Activated CD4-positive, alpha-beta T cell treated with anti-CD3 and anti-CD28 coated beads for 1 hour (primary cell): ENCODE data around the gene NRAP.

Source experiments
- DNase-seq: peaks from one replicate; pipeline ENCODE4 v3.0.0-alpha.2; 2020

NRAP gene

DNA sequence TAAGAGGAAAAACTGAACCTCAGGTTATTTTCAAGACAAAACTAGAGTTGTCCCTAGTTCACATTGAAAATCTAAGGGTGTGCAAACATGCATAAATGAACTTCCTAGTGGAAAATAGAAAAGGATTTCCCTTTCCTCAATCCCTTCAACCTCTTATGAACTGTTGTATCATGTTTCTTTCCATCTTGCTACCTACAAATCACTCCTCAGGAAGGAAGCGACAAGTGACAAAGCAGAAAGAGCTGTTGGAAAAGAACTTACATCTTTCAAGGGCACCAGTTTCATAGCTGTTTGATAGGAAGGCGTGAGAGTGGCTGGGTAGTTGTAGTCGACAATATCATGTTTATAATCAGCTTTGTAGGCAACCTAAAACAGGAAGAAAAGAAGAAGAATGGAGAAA lies 23.9 kb downstream of the NRAP start:
- no peak for DNase-seq

DNA sequence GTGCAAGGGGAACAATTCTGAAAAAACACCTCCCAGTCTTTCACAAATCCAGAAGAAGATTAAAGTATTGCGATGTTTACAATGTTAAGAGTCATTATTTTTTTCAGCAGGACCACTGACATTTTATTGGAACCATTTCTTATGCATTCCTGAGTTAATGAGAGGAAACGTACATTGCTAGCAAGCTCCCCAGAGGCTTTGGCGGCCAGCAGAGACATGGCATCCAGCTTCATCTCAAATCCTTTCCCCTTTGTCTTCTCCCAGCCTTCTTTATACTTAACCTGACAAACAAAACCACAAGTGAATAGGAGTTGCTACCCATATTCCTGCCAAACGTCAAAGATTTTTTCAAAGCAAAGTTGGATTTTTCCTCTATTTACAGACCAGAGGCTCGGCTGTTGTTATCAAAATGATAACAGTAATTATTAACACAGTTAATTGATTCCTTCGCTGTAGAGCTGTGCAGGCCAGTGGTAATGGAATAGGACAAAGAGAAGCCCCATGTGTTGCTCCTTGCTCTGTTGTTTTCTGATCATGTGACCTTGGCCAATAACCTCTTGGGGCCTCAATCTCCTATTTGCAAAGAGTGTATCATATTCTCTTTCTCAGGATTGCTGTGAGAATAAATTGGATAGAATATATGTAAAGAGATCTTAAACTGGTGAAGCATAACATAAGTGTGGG lies 32.0 kb downstream of the NRAP start:
- DNase-seq: no peak

GRCh38 chr10:113630929-113631533 lies 32.8 kb downstream of the NRAP start:
- DNase-seq: no peak

GRCh38 chr10:113628607-113629153 lies 35.2 kb downstream of the NRAP start:
- DNase-seq: no peak

DNA sequence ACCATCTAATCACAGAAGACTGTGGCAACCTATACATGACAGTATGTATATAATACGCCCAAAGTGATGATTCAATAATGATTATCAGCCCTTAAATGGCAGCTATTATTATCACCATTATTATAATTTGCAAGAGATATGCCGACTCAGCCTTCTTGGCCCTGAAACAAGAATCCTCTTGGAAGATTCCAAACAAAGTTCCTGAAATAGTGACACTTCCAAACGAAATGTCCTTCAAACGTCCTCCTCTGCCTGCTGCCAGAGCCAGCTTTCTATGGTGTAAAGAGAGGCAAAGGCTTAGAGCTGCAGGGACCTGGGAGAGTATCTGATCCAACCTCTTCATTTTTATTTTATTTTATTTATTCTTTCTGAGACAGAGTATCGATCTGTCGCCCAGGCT lies 36.0 kb downstream of the NRAP start:
- no peak for DNase-seq

GRCh38 chr10:113626809-113627355 lies 37.0 kb downstream of the NRAP start:
- DNase-seq: no peak

GRCh38 chr10:113625461-113626186 lies 38.2 kb downstream of the NRAP start:
- DNase-seq: no peak

DNA sequence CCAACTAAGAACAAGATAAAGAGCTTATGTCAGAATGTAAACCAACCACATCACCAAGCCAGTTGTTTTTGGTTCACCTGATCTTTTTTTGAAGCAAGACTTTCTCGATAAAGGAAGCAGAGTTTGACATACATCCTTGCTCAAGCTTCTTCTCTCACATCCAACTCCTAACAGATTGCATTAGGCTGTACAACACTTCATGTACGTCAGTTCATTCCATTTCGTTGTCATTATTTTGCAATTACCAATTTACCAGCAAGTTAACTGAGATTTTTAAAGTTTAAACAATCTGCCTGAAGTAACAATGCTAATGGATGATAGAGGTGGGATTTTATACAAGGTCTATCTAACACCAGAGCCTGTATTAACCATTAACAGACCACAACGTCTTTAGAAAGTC lies 41.0 kb downstream of the NRAP start:
- no peak for DNase-seq

GRCh38 chr10:113621799-113622198 lies 42.0 kb downstream of the NRAP start:
- DNase-seq: no peak

GRCh38 chr10:113620936-113621335 lies 42.9 kb downstream of the NRAP start:
- DNase-seq: no peak

DNA sequence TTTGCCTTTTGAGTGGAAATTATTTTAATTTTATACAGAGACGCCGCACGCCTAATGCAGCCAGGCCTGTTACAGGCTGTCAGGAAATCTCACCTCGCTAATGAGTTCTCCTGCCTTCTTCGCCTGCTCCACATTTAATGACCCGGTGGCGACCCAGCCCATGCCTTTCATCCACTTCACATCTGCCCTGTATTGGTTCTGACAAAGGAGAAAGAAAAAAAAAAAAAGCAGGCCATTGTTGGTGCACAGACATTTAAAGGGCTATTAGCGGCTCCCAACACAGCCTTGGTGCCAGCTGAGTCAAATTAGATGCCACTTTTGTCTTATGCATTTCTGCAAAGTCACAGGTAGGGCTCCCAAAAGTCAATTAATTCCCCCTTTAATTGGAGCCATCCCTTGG lies 43.3 kb downstream of the NRAP start:
- no peak for DNase-seq

DNA sequence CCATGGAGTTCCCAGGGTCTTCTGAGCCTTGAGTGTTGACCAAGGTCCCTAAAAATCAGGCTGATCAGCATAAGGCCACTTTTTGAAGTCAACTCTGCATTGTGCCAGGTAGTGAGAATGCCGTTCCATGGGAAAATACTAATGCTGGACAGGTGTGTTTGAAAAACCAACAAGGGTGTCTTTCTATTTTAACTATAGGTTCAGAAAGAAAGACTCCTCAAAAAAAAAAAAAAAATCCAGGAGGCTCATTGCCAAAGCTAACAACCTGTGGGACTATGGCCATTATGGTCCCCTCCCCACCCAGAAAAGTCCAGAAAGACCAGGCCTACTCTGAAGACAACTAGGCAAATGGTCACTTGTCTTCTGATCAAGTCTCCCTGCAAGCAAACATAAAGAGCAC lies 44.4 kb downstream of the NRAP start:
- DNase-seq: no peak

- no peak for DNase-seq
Observed at GRCh38 chr10:113618338-113618737, 45.5 kb downstream of the NRAP start.

- DNase-seq: no peak
Observed at GRCh38 chr10:113617086-113617485, 46.8 kb downstream of the NRAP start.

DNA sequence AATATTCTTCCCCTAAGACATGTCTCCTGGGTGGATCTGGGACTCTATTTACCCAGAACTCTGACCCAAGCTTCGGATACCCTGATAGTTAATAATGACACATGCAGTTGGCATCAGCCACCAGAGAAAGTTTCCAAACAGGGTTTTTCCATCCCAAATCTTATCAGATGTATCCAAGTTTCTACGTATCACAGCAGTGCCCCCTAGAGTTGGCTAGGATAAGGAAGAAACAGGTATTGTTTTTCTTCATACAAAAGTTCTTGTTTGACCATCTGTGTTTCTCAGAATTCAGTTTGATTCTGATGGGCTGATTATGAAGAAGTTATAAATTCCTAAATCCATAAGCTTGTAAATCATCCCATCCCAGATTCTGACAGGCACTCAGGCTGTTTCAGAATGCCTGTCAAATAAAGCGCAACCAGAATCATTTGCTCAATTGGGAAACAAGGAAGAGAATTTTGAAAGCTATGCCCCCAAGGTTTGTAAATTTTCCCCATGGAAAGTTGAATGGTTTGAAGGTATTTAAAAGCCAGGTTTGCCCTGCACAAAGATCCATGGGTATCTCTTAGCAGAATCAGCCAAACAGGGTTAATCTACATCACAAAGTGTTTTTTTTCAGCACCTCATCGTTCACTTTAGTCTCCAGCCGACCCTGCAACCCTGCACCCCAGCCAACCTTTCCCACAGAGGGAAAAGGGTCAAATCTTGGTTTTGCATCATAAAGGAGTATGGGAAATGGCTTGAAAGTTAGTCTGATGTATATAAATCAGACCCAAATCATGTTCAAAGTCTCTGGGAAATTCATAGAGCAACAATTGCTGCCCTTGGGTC lies 47.4 kb downstream of the NRAP start:
- no peak for DNase-seq

GRCh38 chr10:113613977-113614690 lies 49.7 kb downstream of the NRAP start:
- no peak for DNase-seq

DNA sequence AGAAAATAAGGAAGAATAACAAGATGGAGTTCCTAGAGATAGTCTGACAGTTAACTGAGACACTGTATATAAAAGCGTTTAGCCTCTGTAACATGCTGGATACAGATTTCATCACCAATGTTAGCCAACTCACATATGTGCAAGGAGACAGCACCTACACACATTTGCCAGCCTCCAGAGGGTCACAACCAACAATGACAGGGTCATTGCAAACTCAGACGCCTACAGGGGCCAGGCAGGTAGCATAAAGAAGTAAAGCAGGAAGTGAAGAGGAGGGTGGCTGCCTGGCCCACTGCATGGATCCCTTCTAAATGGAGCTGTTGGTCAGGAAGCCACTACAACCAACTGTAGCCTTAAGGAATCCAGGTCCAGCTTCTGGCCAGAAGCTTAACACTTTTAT lies 50.4 kb downstream of the NRAP start:
- no peak for DNase-seq

DNA sequence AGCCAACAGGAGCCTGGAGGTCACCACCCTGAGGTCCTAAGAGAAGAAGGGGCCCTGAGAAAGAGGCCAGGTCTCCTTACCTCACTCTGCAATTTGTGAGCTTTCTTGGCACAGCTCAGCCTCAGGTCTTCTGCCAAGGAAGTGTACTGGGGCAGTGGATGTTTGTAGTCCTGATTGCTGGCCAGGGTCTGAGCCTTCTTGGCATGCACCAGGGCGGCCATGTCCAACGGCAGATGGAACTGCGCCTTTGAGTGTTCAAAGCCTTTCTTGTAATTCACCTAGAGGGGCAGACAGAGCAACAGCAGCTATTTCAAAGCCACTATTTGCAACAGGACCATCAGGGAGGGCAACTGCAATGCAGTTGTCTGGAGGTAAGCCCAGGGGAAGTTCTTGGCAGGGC lies 51.7 kb downstream of the NRAP start:
- DNase-seq: no peak

- DNase-seq: no peak
Observed at GRCh38 chr10:113610631-113611601, 52.9 kb downstream of the NRAP start.

GRCh38 chr10:113609704-113610108 lies 54.1 kb downstream of the NRAP start:
- no peak for DNase-seq
